Endothelial cell of umbilical vein (primary cell): ENCODE results near the gene RAD51B. TPM values are rescaled to one million over a fixed set of nuclear protein-coding genes. Genes with fewer than 3 reads are reported as not detected.

Experiments used
- BruUV-seq: library from RNA; stranded (reverse); fragments of 400-500 nt; replicated peaks from 2 replicates; lab custom pipeline; 2021; lab: Mats Ljungman, UMichigan
- CTCF ChIA-PET: fragments of 300-600, 350-600 bp; sonication (Branson Sonifier 250); formaldehyde crosslinking; loops from one replicate; lab custom pipeline; 2021; ENCODE audit warnings: antibody characterized with exemption, inconsistent platforms; lab: Charles Lee
- POLR2A ChIA-PET: fragments of 300-600, 350-600 bp; sonication (Branson Sonifier 250); formaldehyde crosslinking; loops from one replicate; lab custom pipeline; 2021; ENCODE audit warnings: antibody characterized with exemption, inconsistent platforms; lab: Charles Lee
- DNase-seq: peaks from one replicate; pipeline ENCODE4 v3.0.0-alpha.2; 2011; ENCODE audit warnings: low read depth, low spot score
- FAIRE-seq: peaks from 2 replicates; lab custom pipeline; 2011; peaks lifted over from hg19 to GRCh38; lab: Jason Lieb, UNC
- H2AFZ ChIP-seq: 2 replicates; pipeline ENCODE4 v1.6.0; 2012; ENCODE audit warnings: low read depth, low read length, control low read depth, inconsistent platforms
- H3K27ac ChIP-seq: 2 replicates; pipeline ENCODE4 v1.5.1; 2011; ENCODE audit warnings: low read depth, mild to moderate bottlenecking, control low read depth, low read length, moderate library complexity; ENCODE audit not compliant: insufficient read depth
- H3K27me3 ChIP-seq, 2 experiments: 2 replicates each; pipeline versions ENCODE4 v1.6.0 to v1.6.1; 2011; ENCODE audit warnings: low read length in 2 of 2, mixed read lengths in 1 of 2; ENCODE audit not compliant: control insufficient read depth in 2 of 2, insufficient read depth in 2 of 2
- H3K36me3 ChIP-seq, 2 experiments: 2 replicates in 1 of 2; 3 replicates in 1 of 2; pipeline ENCODE4 v1.5.1; 2011; ENCODE audit warnings: low read length in 2 of 2, mild to moderate bottlenecking in 1 of 2, moderate library complexity in 1 of 2; ENCODE audit not compliant: control insufficient read depth in 2 of 2, insufficient read depth in 2 of 2; ENCODE audit errors: extremely low read depth in 1 of 2
- H3K4me1 ChIP-seq: 3 replicates; pipeline ENCODE4 v1.5.1; 2011; ENCODE audit warnings: mild to moderate bottlenecking, low read length; ENCODE audit not compliant: control insufficient read depth, insufficient read depth; ENCODE audit errors: extremely low read depth
- H3K4me2 ChIP-seq: 2 replicates; pipeline ENCODE4 v1.6.1; 2011; ENCODE audit warnings: low read length, control low read depth, mixed read lengths; ENCODE audit not compliant: insufficient read depth
- H3K4me3 ChIP-seq, 3 experiments: fragments of 200-600 bp in 1 of 3; sonication (generic), shearing (Covaris generic) in 1 of 3; replicated peaks in 1 of 3; 2 replicates each; pipeline ENCODE4 v1.5.1; 2011 to 2016; ENCODE audit warnings: control low read depth in 3 of 3, low read length in 3 of 3, mild to moderate bottlenecking in 2 of 3, inconsistent platforms in 1 of 3, low read depth in 1 of 3, moderate library complexity in 1 of 3; ENCODE audit not compliant: insufficient read depth in 1 of 3
- H3K79me2 ChIP-seq: 2 replicates; pipeline ENCODE4 v1.6.0; 2012; ENCODE audit warnings: low read length, inconsistent platforms; ENCODE audit not compliant: control insufficient read depth, insufficient read depth
- H3K9ac ChIP-seq: replicated peaks from 2 replicates; pipeline ENCODE3; 2011; ENCODE audit warnings: low read length, control low read depth; ENCODE audit not compliant: insufficient read depth; ENCODE audit errors: extremely low read depth
- H3K9me1 ChIP-seq: replicated peaks from 3 replicates; pipeline ENCODE4 v1.6.0; 2011; ENCODE audit warnings: mild to moderate bottlenecking, low read length; ENCODE audit not compliant: control insufficient read depth, insufficient read depth; ENCODE audit errors: extremely low read depth
- H3K9me3 ChIP-seq: replicated peaks from 2 replicates; pipeline ENCODE4 v1.5.1; 2012; ENCODE audit warnings: low read length, inconsistent platforms; ENCODE audit not compliant: control insufficient read depth, insufficient read depth
- H4K20me1 ChIP-seq: replicated peaks from 2 replicates; pipeline ENCODE3; 2011; ENCODE audit warnings: mild to moderate bottlenecking, low read length; ENCODE audit not compliant: control insufficient read depth, insufficient read depth; ENCODE audit errors: extremely low read depth
- EZH2 ChIP-seq: IDR thresholded peaks from 2 replicates; pipeline ENCODE4 v1.6.1; 2012; ENCODE audit warnings: borderline replicate concordance, low read depth, mild to moderate bottlenecking, moderate library complexity, low read length, inconsistent platforms; ENCODE audit not compliant: severe bottlenecking
- FOS ChIP-seq: IDR thresholded peaks from 2 replicates; pipeline ENCODE4 v1.6.1; 2011; ENCODE audit warnings: mild to moderate bottlenecking, low read length, moderate library complexity, borderline replicate concordance; ENCODE audit not compliant: insufficient read depth
- GATA2 ChIP-seq: IDR thresholded peaks from 2 replicates; pipeline ENCODE4 v1.7.0; 2011; ENCODE audit warnings: low read depth, mild to moderate bottlenecking, moderate library complexity, mixed read lengths, low read length; ENCODE audit not compliant: insufficient read length, insufficient read depth
- JUN ChIP-seq: IDR thresholded peaks from 2 replicates; pipeline ENCODE4 v1.6.1; 2011; ENCODE audit warnings: borderline replicate concordance, low read depth; ENCODE audit not compliant: insufficient read length, insufficient read depth
- MYC ChIP-seq: IDR thresholded peaks from one replicate; pipeline ENCODE4 v1.6.1; 2011; ENCODE audit warnings: mild to moderate bottlenecking, low read depth, low read length
- POLR2A ChIP-seq: IDR thresholded peaks from 2 replicates; pipeline ENCODE4 v1.6.1; 2012; ENCODE audit warnings: low read depth, mild to moderate bottlenecking, control low read depth, low read length
- POLR2AphosphoS5 ChIP-seq: IDR thresholded peaks from 2 replicates; pipeline ENCODE4 v1.6.1; 2012; ENCODE audit warnings: low read depth, mild to moderate bottlenecking, control low read depth, low read length, moderate library complexity; ENCODE audit not compliant: insufficient read depth
- dilution Hi-C: fragments of 300-500 bp; cut with MboI; formaldehyde crosslinking; loops from one replicate; pipeline ENCODE4 v1.15.0; 2019; ENCODE audit warnings: low sequenced_read_pairs; ENCODE audit not compliant: extremely low pct_ligation_motif_present
- intact Hi-C: fragments of 100-400 bp; cut with micrococcal nuclease; formaldehyde crosslinking; loops from one replicate; pipeline ENCODE4 v1.10.0; 2022
- polyA plus RNA-seq, 4 experiments: library from polyadenylated mRNA; depleted of rRNA in 3 of 4; stranded (reverse) in 3 of 4; unstranded in 1 of 4; fragments of >200 nt; gene quantifications; 2 replicates each; pipeline versions ENCODE4 v1.2.1 to v1.2.3, GENCODE V29; 2011 to 2012; ENCODE audit warnings: missing spikeins in 1 of 4
- total RNA-seq: library from RNA; stranded (reverse); gene quantifications from 2 replicates; pipeline ENCODE4 v1.2.3, GENCODE V29; 2021
- TF ChIP-seq, protein P1 (sequence below), 2 donors: IDR thresholded peaks; 1 replicate in 1 of 2; 2 replicates in 1 of 2; pipeline ENCODE4 v1.5.1; 2011; ENCODE audit warnings: low read length in 2 of 2, mild to moderate bottlenecking in 2 of 2, moderate library complexity in 2 of 2, control low read depth in 1 of 2, inconsistent platforms in 1 of 2, low read depth in 1 of 2; ENCODE audit not compliant: insufficient read depth in 1 of 2; ENCODE audit errors: extremely low read depth in 1 of 2
- TF ChIP-seq, protein P2 (sequence below): IDR thresholded peaks from 2 replicates; pipeline ENCODE4 v1.6.1; 2011; ENCODE audit not compliant: insufficient read depth, insufficient read length

Gene RAD51B
- total and polyA plus RNA-seq, 2 donors (not counting 3 experiments of a cell fraction or from before 2014, with no cell fraction given): 3.9 to 19.0 TPM

DNA sequence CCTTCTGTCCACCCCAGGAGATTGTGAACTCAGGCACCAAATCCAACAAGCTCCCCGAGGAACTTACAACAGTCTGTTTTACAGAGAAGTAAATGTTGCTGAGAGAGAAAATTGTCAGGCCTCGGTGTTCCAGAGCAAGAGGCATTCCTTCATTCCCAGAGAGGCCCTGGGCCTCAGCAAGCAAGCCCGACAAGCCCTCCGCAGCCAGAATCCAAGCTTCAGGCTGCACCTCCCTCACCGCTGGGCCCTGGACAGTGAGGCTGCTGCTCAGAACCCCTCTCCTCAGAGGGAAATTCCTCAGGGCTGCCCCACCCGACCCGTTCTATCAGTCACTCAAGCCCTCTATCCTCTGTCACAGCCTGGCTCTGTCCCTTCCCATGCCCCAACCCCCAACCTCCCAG, 916.9 kb downstream of the RAD51B start:
- Histone ChIP-seq H3K27ac (no peak overlapping the region), H3K36me3 (no peaks in the 10 kb centered on the region), H4K20me1 (no peaks in the 10 kb centered on the region), H2AFZ (peak overlapping the region; percentile 27), H3K4me2 (no peak overlapping the region), H3K9me1 (no peaks in the 10 kb centered on the region), H3K4me1 (peaks cover 10% of the 10 kb centered on the region), H3K9ac (no peak overlapping the region), H3K9me3 (no peaks in the 10 kb centered on the region), H3K79me2 (no peaks in the 10 kb centered on the region), H3K4me3 (no peak overlapping the region), H3K27me3 (no peaks in the 10 kb centered on the region)
- dilution Hi-C loops: no loop called here
- intact Hi-C loops: no loop called here
- no TSS peak for BruUV-seq
- DNase-seq (no peak), FAIRE-seq (no peak)
- ChIA-PET CTCF (interaction anchor here (0.5 kb wide), 1 partner anchor 580 kb away, joined by 3 read pairs; no protein-coding TSS in a partner anchor), POLR2A (no interaction called here)
- TF ChIP-seq FOS (no peak), POLR2AphosphoS5 (no peak), MYC (no peak), POLR2A (no peak), GATA2 (no peak), EZH2 (no peak), JUN (no peak)
- TF ChIP-seq, protein P1, sequence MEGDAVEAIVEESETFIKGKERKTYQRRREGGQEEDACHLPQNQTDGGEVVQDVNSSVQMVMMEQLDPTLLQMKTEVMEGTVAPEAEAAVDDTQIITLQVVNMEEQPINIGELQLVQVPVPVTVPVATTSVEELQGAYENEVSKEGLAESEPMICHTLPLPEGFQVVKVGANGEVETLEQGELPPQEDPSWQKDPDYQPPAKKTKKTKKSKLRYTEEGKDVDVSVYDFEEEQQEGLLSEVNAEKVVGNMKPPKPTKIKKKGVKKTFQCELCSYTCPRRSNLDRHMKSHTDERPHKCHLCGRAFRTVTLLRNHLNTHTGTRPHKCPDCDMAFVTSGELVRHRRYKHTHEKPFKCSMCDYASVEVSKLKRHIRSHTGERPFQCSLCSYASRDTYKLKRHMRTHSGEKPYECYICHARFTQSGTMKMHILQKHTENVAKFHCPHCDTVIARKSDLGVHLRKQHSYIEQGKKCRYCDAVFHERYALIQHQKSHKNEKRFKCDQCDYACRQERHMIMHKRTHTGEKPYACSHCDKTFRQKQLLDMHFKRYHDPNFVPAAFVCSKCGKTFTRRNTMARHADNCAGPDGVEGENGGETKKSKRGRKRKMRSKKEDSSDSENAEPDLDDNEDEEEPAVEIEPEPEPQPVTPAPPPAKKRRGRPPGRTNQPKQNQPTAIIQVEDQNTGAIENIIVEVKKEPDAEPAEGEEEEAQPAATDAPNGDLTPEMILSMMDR (IDR thresholded peaks at IDR 0.05; ENCODE audit: extremely low read depth in 1 of 2, insufficient read depth in 1 of 2, low read depth in 1 of 2, low read length in 2 of 2): no peak
- TF ChIP-seq, protein P2, sequence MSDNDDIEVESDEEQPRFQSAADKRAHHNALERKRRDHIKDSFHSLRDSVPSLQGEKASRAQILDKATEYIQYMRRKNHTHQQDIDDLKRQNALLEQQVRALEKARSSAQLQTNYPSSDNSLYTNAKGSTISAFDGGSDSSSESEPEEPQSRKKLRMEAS: no peak
